Neural cell (in vitro differentiated cells): ENCODE data around the gene SHOX.

Source experiments
- CTCF ChIP-seq: fragments of 450-650 bp; IDR thresholded peaks from 2 replicates; pipeline ENCODE4 v1.5.1; 2014; ENCODE audit warnings: antibody characterized with exemption, mild to moderate bottlenecking, moderate library complexity; ENCODE audit not compliant: poor library complexity, severe bottlenecking
- EZH2 ChIP-seq: fragments of 200-600, 300-800 bp; shearing (Covaris generic), sonication (generic); IDR thresholded peaks from 2 replicates; pipeline ENCODE4 v1.6.1; 2014; ENCODE audit warnings: antibody characterized with exemption, low read length, borderline replicate concordance, mild to moderate bottlenecking; ENCODE audit not compliant: insufficient read depth, poor library complexity, severe bottlenecking
- TAF1 ChIP-seq: IDR thresholded peaks from 2 replicates; pipeline ENCODE4 v1.6.1; 2012; ENCODE audit warnings: low read depth

GRCh38 chrX:627995-628394, 2.6 kb upstream of the SHOX start:
- TF ChIP-seq CTCF (no peak), TAF1 (no peak), EZH2 (no peak)
